Gastrocnemius medialis (tissue), 4 donors: Measurements from ENCODE around the gene AFG3L2. TPM values are rescaled to one million over a fixed set of nuclear protein-coding genes. Genes with fewer than 3 reads are reported as not detected.

Experiments
- ATAC-seq, 2 donors: fragments of 150-250 bp; one replicate each; pipeline ENCODE4 v1.9.1; 2016
- DNase-seq, 2 donors: peaks; one replicate each; pipeline ENCODE4 v3.0.0-alpha.2; 2019
- H3K27ac ChIP-seq, 4 donors: fragments of 200-600 bp; sonication (generic); 1 replicate in 1 of 4; 2 replicates in 3 of 4; pipeline ENCODE4 v1.5.1; 2016 to 2018; ENCODE audit warnings: mild to moderate bottlenecking in 2 of 4, moderate library complexity in 1 of 4
- H3K27me3 ChIP-seq, 3 donors: fragments of 200-600 bp; sonication (generic) in 2 of 3; 1 replicate in 1 of 3; 2 replicates in 2 of 3; pipeline versions ENCODE4 v1.5.1 to v1.6.0; 2016 to 2019; ENCODE audit warnings: mild to moderate bottlenecking in 1 of 3, moderate library complexity in 1 of 3
- H3K36me3 ChIP-seq, 2 donors: fragments of 200-600 bp; sonication (generic) in 1 of 2; one replicate each; pipeline ENCODE4 v1.5.1; 2017 to 2018
- H3K4me1 ChIP-seq, 2 donors: fragments of 200-600 bp; sonication (generic) in 1 of 2; one replicate each; pipeline ENCODE4 v1.5.1; 2016 to 2017; ENCODE audit warnings: mild to moderate bottlenecking in 2 of 2
- H3K4me3 ChIP-seq, 4 donors: fragments of 200-600 bp; sonication (generic) in 3 of 4; 1 replicate in 1 of 4; 2 replicates in 3 of 4; pipeline ENCODE4 v1.5.1; 2016 to 2019; ENCODE audit warnings: mild to moderate bottlenecking in 2 of 4
- H3K9me3 ChIP-seq, 3 donors: fragments of 200-600 bp; sonication (generic) in 2 of 3; 1 replicate in 1 of 3; 2 replicates in 2 of 3; pipeline ENCODE4 v1.5.1; 2016 to 2019
- POLR2A ChIP-seq, 2 donors: fragments of 450-650 bp; IDR thresholded peaks; one replicate each; pipeline ENCODE4 v1.6.1; 2017; ENCODE audit warnings: antibody characterized with exemption in 2 of 2, mild to moderate bottlenecking in 2 of 2, moderate library complexity in 2 of 2
- in situ Hi-C, 4 donors: fragments of 200-750 bp; cut with MboI; loops; one replicate each; pipeline versions ENCODE4 v1.15.0 to v1.8.0; 2017; ENCODE audit warnings: low sequenced_read_pairs in 4 of 4
- intact Hi-C: fragments of 100-400 bp; cut with DNase I; formaldehyde crosslinking; loops from one replicate; pipeline ENCODE4 v1.15.1; 2023; ENCODE audit warnings: low total_unique reads
- total RNA-seq, 4 donors: library from RNA; depleted of rRNA; stranded (reverse); fragments of >200 nt; gene quantifications; one replicate each; pipeline versions ENCODE4 v1.1.0 to v1.2.3, GENCODE V29; 2016
- TF ChIP-seq, protein P1 (sequence below), 5 experiments: fragments of 450-650 bp in 3 of 5; fragments of 200-600 bp in 2 of 5; sonication (generic) in 2 of 5; IDR thresholded peaks in 4 of 5; conservative IDR thresholded peaks in 1 of 5; 1 replicate in 4 of 5; 2 replicates in 1 of 5; pipeline ENCODE4 v1.5.1; 2016 to 2019; ENCODE audit warnings: antibody characterized with exemption in 5 of 5, mild to moderate bottlenecking in 3 of 5, moderate library complexity in 3 of 5

AFG3L2 gene
- total RNA-seq, 4 donors from 2014 or later, result 102 to 166 (median 124) TPM

DNA sequence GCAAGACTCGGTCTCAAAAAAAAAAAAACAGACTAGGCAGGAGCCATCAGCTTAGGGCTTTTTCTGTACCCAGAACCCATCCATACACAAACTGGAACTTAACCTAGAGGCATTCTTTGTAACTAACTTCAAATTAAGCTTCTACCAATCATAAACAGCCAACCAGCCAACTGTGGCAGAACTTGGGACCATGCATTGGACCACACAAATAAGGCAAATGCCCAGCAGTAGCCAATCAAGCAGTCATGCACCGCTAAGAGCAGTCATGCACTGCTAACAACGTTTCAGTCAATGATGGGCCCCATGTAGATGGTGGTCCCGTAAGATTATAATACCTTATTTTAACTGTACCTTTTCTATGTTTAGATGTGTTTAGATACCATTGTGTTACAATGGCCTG is 46.3 kb downstream of the AFG3L2 start:
- Histone ChIP-seq H3K36me3 (peaks cover 0 to 46% of the 10 kb centered on the region in 2 donors), H3K4me3 (no peak overlapping the region), H3K9me3 (no peaks in the 10 kb centered on the region), H3K4me1 (peaks cover under 1 to 8% of the 10 kb centered on the region in 2 donors), H3K27ac (no peak overlapping the region), H3K27me3 (no peaks in the 10 kb centered on the region)
- TF ChIP-seq, protein P1, sequence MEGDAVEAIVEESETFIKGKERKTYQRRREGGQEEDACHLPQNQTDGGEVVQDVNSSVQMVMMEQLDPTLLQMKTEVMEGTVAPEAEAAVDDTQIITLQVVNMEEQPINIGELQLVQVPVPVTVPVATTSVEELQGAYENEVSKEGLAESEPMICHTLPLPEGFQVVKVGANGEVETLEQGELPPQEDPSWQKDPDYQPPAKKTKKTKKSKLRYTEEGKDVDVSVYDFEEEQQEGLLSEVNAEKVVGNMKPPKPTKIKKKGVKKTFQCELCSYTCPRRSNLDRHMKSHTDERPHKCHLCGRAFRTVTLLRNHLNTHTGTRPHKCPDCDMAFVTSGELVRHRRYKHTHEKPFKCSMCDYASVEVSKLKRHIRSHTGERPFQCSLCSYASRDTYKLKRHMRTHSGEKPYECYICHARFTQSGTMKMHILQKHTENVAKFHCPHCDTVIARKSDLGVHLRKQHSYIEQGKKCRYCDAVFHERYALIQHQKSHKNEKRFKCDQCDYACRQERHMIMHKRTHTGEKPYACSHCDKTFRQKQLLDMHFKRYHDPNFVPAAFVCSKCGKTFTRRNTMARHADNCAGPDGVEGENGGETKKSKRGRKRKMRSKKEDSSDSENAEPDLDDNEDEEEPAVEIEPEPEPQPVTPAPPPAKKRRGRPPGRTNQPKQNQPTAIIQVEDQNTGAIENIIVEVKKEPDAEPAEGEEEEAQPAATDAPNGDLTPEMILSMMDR (IDR thresholded peaks at IDR 0.05 in 4 of 5, conservative IDR thresholded peaks at IDR 0.05 in 1 of 5), result no peak
- no peak for TF ChIP-seq POLR2A (IDR thresholded peaks at IDR 0.05)
- DNase-seq (no peak), ATAC-seq (no peak)
- intact Hi-C loops (no loop called here), in situ Hi-C loops (no loop called here)

DNA sequence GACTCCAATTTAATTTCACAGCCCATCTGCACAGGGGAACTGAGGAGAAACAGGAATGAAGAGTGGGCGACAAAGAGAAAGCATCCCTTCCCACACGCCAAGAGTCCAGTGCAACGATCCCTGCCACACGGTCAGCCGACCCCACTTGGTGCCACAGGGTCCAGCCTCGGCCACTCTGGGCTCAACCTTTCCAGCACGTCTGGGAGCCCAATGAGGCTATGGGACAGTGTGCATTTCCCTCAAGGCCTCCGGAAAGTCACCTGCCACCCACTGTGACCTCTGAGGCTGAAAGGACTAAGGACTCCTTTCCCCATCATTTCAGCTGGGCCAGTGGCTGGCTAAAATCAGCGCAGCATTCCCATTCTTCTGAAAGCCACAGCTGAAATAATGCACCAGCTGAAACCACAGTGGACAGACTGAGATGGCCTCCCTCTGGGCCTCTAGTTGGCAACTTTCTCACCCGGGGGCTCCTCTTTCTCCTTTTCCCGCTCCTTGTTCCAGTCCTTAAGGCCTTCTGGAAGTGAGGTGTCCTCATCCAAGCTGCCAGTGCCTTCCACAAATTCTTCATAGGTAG is 47.8 kb downstream of the AFG3L2 start:
- no peak for ATAC-seq
- DNase-seq, result no peak
- in situ Hi-C loops, result no loop called here

DNA sequence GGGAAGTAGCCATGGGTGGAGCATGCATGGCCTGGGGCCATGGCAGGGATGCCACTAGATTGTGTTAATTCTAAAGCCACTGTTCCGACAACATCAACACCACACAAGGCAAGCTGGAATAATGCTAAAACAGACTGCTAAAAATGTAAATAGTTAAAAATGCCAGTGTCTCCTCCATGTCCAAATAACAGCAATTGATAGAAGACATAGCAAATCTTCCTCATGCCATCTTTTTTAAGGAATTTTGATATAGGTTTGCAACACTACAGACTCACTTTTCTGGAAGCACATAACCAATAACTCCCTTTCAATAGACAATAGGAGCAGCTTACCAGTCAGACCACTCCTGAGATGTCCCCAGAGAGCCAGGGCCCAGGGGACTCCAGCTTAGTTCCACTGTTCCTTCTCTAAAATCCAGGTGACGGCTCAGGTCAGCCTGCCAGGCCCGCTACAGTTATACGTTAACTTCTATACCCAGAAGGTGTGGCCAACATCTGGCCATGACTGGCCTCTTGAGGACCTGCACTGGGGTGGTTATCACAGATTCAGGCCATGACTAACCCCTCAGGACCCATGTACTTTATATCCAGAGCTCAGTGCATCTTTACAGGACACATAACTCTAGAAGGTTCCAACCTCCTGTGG is 48.7 kb downstream of the AFG3L2 start:
- in situ Hi-C loops (no loop called here), intact Hi-C loops (no loop called here)
- DNase-seq, result no peak
- H3K27ac ChIP-seq, result peak overlapping the region in 1 of 4 donors; percentile 38
- TF ChIP-seq, protein P1 (IDR thresholded peaks at IDR 0.05 in 4 of 5, conservative IDR thresholded peaks at IDR 0.05 in 1 of 5), result no peak
- TF ChIP-seq POLR2A (IDR thresholded peaks at IDR 0.05), result no peak
- H3K27me3 ChIP-seq, result no peaks in the 10 kb centered on the region
- no peak for ATAC-seq
- H3K4me1 ChIP-seq, result peaks cover 0 to 8% of the 10 kb centered on the region in 2 donors
- no peaks in the 10 kb centered on the region for H3K9me3 ChIP-seq
- no peak overlapping the region for H3K4me3 ChIP-seq
- H3K36me3 ChIP-seq, result peaks cover 0 to 35% of the 10 kb centered on the region in 2 donors

More for the DNA sequence above, 47.8 kb downstream of the AFG3L2 start:
- TF ChIP-seq, protein P1 (IDR thresholded peaks at IDR 0.05 in 4 of 5, conservative IDR thresholded peaks at IDR 0.05 in 1 of 5), result no peak
- no peak for TF ChIP-seq POLR2A (IDR thresholded peaks at IDR 0.05)
- H3K27ac ChIP-seq, result no peak overlapping the region
- intact Hi-C loops, result no loop called here
- peaks cover 0 to 44% of the 10 kb centered on the region in 2 donors for H3K36me3 ChIP-seq
- no peaks in the 10 kb centered on the region for H3K27me3 ChIP-seq
- H3K4me3 ChIP-seq, result no peak overlapping the region
- H3K4me1 ChIP-seq, result peaks cover 0 to 8% of the 10 kb centered on the region in 2 donors
- H3K9me3 ChIP-seq, result no peaks in the 10 kb centered on the region

DNA sequence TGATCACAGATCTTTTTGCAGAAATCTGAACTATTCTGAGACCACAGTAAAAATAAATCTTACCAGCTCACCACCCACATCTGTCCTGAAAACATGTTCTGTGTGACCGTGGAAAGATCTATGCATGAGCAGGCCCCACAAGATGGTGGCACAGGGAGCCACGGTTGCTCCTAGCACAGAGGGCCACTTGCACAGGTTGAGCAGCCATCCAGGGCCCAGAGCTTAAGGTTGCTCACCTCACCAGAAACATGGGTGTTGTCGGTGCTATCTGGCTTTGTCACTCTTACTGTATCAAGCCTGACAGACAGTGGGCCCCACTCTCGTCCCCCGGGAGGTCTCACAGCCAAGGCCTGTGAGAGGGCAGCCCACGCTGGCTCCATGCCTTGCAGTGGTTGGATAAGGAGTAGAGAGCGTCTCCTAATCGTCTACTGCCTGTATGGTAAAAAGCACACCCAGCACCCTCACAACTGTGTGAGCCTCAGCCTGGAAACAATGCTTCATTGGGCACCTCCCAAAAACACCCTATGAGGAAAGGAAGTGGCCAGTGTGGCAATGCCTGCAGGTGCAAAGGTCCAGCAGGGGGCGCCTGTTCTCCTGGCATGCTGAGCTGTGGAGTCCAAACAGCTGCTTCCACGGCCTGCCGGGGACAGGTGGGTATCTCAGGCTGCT is 49.4 kb downstream of the AFG3L2 start:
- Histone ChIP-seq H3K36me3 (peaks cover 0 to 34% of the 10 kb centered on the region in 2 donors), H3K27me3 (no peaks in the 10 kb centered on the region), H3K4me1 (peaks cover 0 to 8% of the 10 kb centered on the region in 2 donors), H3K9me3 (no peaks in the 10 kb centered on the region), H3K27ac (peak overlapping the region in 1 of 4 donors; percentile 38), H3K4me3 (no peak overlapping the region)
- ATAC-seq (peak; percentile 32 to 84), DNase-seq (peak; percentile 26 to 76)
- in situ Hi-C loops (no loop called here), intact Hi-C loops (no loop called here)
- TF ChIP-seq POLR2A (IDR thresholded peaks at IDR 0.05), result no peak
- TF ChIP-seq, protein P1 (IDR thresholded peaks at IDR 0.05 in 4 of 5, conservative IDR thresholded peaks at IDR 0.05 in 1 of 5), result peak; percentile 60 to 83 (median 70)
